Measurements from ENCODE around the gene TRUB2.
A peak's percentile ranks its signal among the peaks of the same experiment; 100 is the strongest.

Gene TRUB2

DNA sequence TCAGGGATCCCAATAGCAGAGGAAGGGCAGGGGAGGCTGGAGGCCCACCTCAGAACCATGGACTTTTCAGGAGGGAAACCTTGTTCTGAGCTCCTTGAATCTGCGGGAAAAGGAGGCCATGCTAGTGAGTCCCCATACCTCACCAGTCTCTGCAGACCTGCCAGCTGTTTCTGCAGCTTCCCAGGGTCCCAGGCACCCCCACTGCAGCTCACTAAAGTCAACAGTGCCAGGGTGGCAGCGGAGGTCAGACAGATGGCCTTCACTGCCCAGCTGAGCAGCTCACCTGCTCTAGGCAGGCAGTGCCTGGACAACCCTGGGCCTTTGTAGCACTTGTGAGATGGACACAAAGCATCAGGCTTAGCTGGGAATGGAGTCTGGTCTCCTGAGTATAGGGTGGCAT is 13.7 kb upstream of the TRUB2 start:
- no peak for DNase-seq (ENCODE audit: extremely low read depth, low read depth)
- TF ChIP-seq, protein P1, sequence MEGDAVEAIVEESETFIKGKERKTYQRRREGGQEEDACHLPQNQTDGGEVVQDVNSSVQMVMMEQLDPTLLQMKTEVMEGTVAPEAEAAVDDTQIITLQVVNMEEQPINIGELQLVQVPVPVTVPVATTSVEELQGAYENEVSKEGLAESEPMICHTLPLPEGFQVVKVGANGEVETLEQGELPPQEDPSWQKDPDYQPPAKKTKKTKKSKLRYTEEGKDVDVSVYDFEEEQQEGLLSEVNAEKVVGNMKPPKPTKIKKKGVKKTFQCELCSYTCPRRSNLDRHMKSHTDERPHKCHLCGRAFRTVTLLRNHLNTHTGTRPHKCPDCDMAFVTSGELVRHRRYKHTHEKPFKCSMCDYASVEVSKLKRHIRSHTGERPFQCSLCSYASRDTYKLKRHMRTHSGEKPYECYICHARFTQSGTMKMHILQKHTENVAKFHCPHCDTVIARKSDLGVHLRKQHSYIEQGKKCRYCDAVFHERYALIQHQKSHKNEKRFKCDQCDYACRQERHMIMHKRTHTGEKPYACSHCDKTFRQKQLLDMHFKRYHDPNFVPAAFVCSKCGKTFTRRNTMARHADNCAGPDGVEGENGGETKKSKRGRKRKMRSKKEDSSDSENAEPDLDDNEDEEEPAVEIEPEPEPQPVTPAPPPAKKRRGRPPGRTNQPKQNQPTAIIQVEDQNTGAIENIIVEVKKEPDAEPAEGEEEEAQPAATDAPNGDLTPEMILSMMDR (IDR thresholded peaks at IDR 0.05; ENCODE audit: low read depth, low read length, missing control alignments): no peak
- H3K4me3 ChIP-seq (replicated peaks; ENCODE audit: low read depth, low read length): no peak overlapping the region

DNA sequence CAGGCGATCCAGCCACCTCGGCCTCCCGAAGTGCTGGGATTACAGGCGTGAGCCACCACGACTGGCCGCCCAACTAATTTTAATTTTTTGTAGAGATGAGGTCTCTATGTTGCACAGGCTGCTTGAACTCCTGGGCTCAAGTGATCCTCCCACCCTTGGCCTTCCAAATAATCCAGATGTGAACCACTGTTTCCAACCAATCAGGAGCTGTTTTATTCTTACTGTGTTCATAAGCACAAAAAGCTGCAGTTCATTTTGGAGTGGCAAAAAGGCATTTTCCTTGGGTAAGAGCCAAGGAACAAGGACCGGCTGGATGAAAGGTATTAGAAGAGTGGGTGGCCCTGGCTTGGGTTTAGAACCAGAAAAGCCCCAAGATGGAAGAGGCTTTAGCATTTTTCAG is 12.9 kb upstream of the TRUB2 start:
- no peak for DNase-seq (ENCODE audit: extremely low read depth, low read depth)
- TF ChIP-seq, protein P1 (IDR thresholded peaks at IDR 0.05; ENCODE audit: low read depth, low read length, missing control alignments): no peak
- no peak overlapping the region for H3K4me3 ChIP-seq (replicated peaks; ENCODE audit: low read depth, low read length)

DNA sequence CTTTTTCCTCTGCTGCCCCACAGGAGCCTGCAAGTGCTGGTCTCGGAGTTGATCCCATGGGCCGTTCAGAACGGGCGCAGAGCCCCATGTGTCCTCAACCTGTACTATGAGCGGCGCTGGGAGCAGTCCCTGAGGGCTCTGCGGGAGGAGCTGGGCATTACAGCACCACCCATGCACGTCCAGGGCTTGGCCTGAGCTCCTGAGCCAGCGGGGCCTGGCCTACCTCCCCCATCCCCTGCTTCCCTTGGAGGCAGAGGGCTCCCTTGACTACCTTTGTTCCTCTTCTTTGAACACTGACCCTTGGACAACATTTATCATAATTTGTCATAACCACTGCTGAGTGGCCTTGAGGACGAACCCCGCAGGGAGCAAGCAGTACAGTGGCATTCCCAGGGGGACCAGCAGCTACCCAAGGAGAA is 11.2 kb upstream of the TRUB2 start:
- DNase-seq (ENCODE audit: extremely low read depth, low read depth): no peak
- H3K4me3 ChIP-seq (replicated peaks; ENCODE audit: low read depth, low read length): no peak overlapping the region
- TF ChIP-seq, protein P1 (IDR thresholded peaks at IDR 0.05; ENCODE audit: low read depth, low read length, missing control alignments): no peak

DNA sequence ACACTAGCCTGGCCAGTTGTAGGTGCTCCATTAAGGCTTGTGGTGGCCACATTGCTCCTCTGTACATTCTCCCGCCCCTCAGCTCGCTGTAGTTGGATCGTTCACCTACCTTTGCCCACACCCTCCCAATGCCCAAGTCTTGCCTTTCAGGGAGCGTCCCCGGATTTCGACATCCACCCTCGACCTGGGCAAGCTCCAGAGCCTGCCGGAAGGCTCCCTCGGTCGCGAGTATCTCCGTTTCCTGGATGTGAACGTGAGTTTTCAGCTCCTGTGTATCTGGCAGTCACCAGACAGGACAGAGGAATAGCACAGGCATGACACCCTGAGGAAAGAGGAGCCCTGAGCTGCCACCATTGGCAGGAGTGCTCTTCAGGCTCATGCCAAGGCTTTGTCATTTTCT is 3.4 kb upstream of the TRUB2 start:
- no peak for DNase-seq (ENCODE audit: extremely low read depth, low read depth)
- no peak overlapping the region for H3K4me3 ChIP-seq (replicated peaks; ENCODE audit: low read depth, low read length)
- TF ChIP-seq, protein P1 (IDR thresholded peaks at IDR 0.05; ENCODE audit: low read depth, low read length, missing control alignments): no peak

DNA sequence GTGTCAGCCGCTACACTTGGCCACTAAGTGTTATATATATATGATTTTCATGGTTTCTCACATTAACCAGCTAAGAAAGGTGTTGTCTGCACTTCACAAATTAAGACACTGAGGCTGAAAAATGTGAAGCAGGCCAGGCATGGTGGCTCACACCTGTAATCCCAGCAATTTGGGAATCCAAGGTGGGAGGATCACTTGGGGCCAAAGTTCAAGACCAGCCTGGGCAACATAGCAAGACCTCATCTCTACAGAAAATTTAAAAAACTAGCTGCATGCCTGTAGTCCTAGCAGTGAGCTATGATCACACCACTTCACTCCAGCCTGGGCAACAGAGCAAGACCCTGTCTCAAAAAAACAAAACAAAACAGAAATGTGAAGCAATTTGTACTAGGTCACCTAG is 2.2 kb upstream of the TRUB2 start:
- DNase-seq (ENCODE audit: extremely low read depth, low read depth): no peak
- TF ChIP-seq, protein P1 (IDR thresholded peaks at IDR 0.05; ENCODE audit: low read depth, low read length, missing control alignments): no peak
- H3K4me3 ChIP-seq (replicated peaks; ENCODE audit: low read depth, low read length): no peak overlapping the region

DNA sequence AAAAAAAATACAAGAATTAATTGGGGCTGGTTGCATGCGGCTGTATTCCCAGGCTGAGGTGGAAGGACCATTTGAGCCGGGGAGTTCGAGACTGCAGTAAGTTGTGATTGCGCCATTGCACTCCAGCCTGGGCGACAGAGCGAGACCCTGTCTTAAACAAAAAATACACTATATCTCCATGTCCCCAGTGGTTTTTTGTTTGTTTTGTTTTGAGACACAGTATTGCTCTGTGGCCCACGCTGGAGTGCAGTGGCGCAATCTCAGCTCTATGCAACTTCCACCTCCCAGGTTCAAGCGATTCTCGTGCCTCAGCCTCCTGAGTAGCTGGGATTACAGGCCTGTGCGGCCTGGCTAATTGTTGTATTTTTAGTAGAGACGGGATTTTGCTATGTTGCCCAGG is 1.5 kb upstream of the TRUB2 start:
- peak overlapping the region; percentile 97 for H3K4me3 ChIP-seq (replicated peaks; ENCODE audit: low read depth, low read length)
- no peak for DNase-seq (ENCODE audit: extremely low read depth, low read depth)
- TF ChIP-seq, protein P1 (IDR thresholded peaks at IDR 0.05; ENCODE audit: low read depth, low read length, missing control alignments): no peak

DNA sequence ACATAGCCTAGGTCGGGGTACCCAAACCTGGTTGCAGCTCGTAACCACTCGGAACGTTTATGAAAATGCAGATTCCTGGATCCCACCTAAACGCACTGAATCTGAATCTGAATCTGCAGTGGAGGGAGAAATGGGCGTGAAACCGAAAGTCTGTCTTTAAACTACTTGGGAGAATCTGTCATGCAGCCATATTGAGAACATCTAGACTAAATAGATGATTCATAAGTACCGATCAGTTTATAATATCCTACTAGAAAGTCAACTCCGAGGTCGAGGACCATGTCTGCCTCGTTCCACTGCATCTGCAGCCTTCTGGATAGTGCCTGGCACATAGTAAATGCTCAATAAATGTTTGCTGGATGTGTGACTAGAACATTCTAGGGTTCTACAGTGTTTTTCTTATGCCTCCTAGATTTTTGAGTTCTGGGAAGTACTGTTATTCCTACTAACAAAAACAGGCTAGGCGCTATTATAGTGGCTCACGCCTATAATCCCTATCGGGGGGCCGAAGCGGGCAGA is 1.0 kb upstream of the TRUB2 start:
- peak overlapping the region; percentile 97 for H3K4me3 ChIP-seq (replicated peaks; ENCODE audit: low read depth, low read length)
- TF ChIP-seq, protein P1 (IDR thresholded peaks at IDR 0.05; ENCODE audit: low read depth, low read length, missing control alignments): no peak
- no peak for DNase-seq (ENCODE audit: extremely low read depth, low read depth)

Measured in HFF-Myc (cell line).